BE2C (cell line): Measurements from ENCODE around the gene KCNA1.

Experiments used
- DNase-seq: peaks from one replicate; pipeline ENCODE4 v3.0.0-alpha.2; 2020
- H3K27me3 ChIP-seq: fragments of 250-450 bp; sonication (Bioruptor Pico); 2 replicates; pipeline ENCODE4 v1.5.1; 2020; ENCODE audit warnings: mild to moderate bottlenecking
- H3K36me3 ChIP-seq: fragments of 250-450 bp; sonication (Bioruptor Pico); 2 replicates; pipeline ENCODE4 v1.5.1; 2020; ENCODE audit warnings: mild to moderate bottlenecking
- H3K4me1 ChIP-seq: fragments of 250-450 bp; sonication (Bioruptor Pico); 2 replicates; pipeline ENCODE4 v1.5.1; 2020
- H3K4me3 ChIP-seq: 2 replicates; pipeline ENCODE4 v1.5.1; 2011; ENCODE audit warnings: low read depth, low read length
- H3K9me3 ChIP-seq: fragments of 250-450 bp; sonication (Bioruptor Pico); 2 replicates; pipeline ENCODE4 v1.5.1; 2020
- TF ChIP-seq, protein P1 (sequence below): IDR thresholded peaks from 2 replicates; pipeline ENCODE4 v1.5.1; 2012; ENCODE audit warnings: mild to moderate bottlenecking, low read depth, low read length

KCNA1 gene

GRCh38 chr12:4914720-4915119, 5.0 kb downstream of the KCNA1 start:
- no peaks in the 10 kb centered on the region for H3K4me1 ChIP-seq
- H3K4me3 ChIP-seq = no peak overlapping the region
- TF ChIP-seq, protein P1, sequence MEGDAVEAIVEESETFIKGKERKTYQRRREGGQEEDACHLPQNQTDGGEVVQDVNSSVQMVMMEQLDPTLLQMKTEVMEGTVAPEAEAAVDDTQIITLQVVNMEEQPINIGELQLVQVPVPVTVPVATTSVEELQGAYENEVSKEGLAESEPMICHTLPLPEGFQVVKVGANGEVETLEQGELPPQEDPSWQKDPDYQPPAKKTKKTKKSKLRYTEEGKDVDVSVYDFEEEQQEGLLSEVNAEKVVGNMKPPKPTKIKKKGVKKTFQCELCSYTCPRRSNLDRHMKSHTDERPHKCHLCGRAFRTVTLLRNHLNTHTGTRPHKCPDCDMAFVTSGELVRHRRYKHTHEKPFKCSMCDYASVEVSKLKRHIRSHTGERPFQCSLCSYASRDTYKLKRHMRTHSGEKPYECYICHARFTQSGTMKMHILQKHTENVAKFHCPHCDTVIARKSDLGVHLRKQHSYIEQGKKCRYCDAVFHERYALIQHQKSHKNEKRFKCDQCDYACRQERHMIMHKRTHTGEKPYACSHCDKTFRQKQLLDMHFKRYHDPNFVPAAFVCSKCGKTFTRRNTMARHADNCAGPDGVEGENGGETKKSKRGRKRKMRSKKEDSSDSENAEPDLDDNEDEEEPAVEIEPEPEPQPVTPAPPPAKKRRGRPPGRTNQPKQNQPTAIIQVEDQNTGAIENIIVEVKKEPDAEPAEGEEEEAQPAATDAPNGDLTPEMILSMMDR = no peak
- H3K27me3 ChIP-seq = peaks cover 73% of the 10 kb centered on the region
- no peaks in the 10 kb centered on the region for H3K36me3 ChIP-seq
- H3K9me3 ChIP-seq = no peaks in the 10 kb centered on the region
- DNase-seq = no peak

DNA sequence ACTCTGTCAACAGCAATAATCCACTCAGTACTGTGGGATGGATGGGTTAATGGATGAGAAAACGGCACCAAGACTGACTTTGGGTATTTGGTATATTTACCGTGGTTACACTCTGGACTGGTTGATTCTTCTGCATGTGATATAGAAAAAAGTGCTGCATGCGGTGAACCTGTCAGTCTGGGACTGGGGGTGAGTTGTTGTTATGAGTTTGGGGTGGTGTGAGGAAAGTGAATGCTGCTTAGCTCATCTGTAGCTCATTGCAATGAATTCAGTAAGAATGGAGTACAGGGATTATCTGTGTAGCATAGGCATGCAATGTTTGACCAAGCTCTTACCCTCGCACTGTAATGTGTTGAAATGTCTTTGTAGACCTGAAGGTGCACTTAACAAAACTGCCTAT, 6.0 kb downstream of the KCNA1 start:
- H3K9me3 ChIP-seq = no peaks in the 10 kb centered on the region
- peaks cover 64% of the 10 kb centered on the region for H3K27me3 ChIP-seq
- H3K4me1 ChIP-seq = no peaks in the 10 kb centered on the region
- no peak for DNase-seq
- TF ChIP-seq, protein P1 = no peak
- no peak overlapping the region for H3K4me3 ChIP-seq
- no peaks in the 10 kb centered on the region for H3K36me3 ChIP-seq

DNA sequence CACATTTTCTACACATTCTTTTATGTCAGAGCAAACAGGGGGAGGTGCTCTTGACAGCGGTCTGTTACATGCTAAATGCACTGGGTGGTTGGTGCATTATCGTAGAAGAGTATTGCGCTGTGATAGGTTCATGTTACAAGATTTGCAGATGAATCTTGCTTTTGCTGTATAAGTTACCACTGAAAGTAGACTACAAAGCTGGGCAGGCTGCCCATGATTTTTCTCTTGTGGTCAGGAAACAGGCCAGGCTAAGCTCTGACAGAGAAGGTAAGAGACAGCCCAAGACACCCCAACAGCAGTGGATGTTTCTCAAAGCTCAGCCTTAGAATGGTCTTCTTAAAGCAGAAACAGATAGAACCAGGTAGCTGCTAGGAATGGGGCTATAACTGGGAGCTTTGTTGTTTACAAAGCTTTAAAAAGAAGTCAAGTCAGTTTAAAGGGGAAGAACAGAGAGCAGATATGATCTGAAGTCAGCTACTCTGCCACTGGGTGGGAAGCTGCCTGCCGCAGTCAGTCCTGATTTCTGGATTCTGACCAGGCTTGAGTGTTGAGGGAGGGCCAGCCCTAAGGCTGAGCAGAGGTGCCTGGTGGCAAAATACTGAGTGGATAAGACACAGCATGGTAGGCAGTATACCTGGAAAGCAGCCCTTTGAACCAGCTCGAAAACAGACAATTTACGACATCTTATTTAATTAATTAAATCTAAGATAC, 9.4 kb downstream of the KCNA1 start:
- no peaks in the 10 kb centered on the region for H3K36me3 ChIP-seq
- TF ChIP-seq, protein P1 = no peak
- DNase-seq = no peak
- H3K9me3 ChIP-seq = no peaks in the 10 kb centered on the region
- H3K4me3 ChIP-seq = no peak overlapping the region
- no peaks in the 10 kb centered on the region for H3K4me1 ChIP-seq
- H3K27me3 ChIP-seq = peaks cover 30% of the 10 kb centered on the region

GRCh38 chr12:4932576-4932975, 22.9 kb downstream of the KCNA1 start:
- Histone ChIP-seq H3K9me3 (no peaks in the 10 kb centered on the region), H3K27me3 (peaks cover 11% of the 10 kb centered on the region), H3K36me3 (no peaks in the 10 kb centered on the region), H3K4me1 (no peaks in the 10 kb centered on the region), H3K4me3 (no peak overlapping the region)
- TF ChIP-seq, protein P1 = no peak
- no peak for DNase-seq

GRCh38 chr12:4933411-4933810, 23.7 kb downstream of the KCNA1 start:
- Histone ChIP-seq H3K27me3 (peaks cover 11% of the 10 kb centered on the region), H3K4me1 (no peaks in the 10 kb centered on the region), H3K36me3 (no peaks in the 10 kb centered on the region), H3K9me3 (no peaks in the 10 kb centered on the region), H3K4me3 (no peak overlapping the region)
- DNase-seq = no peak
- TF ChIP-seq, protein P1 = no peak

GRCh38 chr12:4934407-4935035, 24.8 kb downstream of the KCNA1 start:
- peaks cover 14% of the 10 kb centered on the region for H3K27me3 ChIP-seq
- H3K36me3 ChIP-seq = no peaks in the 10 kb centered on the region
- H3K9me3 ChIP-seq = no peaks in the 10 kb centered on the region
- H3K4me1 ChIP-seq = no peaks in the 10 kb centered on the region
- no peak for DNase-seq
- TF ChIP-seq, protein P1 = no peak
- no peak overlapping the region for H3K4me3 ChIP-seq
